GM19463 (cell line): ENCODE data around the gene FOXO3.

Source experiments
- ATAC-seq: cut with Tn5 transposase; IDR thresholded peaks from one replicate; pipeline ENCODE4 v1.9.1; 2021; ENCODE audit warnings: mild to moderate bottlenecking, moderate library complexity; ENCODE audit not compliant: unreplicated experiment

FOXO3 gene

GRCh38 chr6:108732091-108732870 lies 171.6 kb downstream of the FOXO3 start:
- no peak for ATAC-seq

- no peak for ATAC-seq
Observed at GRCh38 chr6:108733051-108733450, 172.3 kb downstream of the FOXO3 start.

GRCh38 chr6:108733706-108734265 lies 173.1 kb downstream of the FOXO3 start:
- ATAC-seq = no peak
